Hematopoietic multipotent progenitor cell treated with erythropoietin and hydrocortisone succinate and interleukin-3 and kit ligand, for 6 days (in vitro differentiated cells): ENCODE results near the gene MUL1.

Source experiments
- DNase-seq: peaks from one replicate; pipeline ENCODE4 v3.0.0-alpha.2; 2015

Gene MUL1

DNA sequence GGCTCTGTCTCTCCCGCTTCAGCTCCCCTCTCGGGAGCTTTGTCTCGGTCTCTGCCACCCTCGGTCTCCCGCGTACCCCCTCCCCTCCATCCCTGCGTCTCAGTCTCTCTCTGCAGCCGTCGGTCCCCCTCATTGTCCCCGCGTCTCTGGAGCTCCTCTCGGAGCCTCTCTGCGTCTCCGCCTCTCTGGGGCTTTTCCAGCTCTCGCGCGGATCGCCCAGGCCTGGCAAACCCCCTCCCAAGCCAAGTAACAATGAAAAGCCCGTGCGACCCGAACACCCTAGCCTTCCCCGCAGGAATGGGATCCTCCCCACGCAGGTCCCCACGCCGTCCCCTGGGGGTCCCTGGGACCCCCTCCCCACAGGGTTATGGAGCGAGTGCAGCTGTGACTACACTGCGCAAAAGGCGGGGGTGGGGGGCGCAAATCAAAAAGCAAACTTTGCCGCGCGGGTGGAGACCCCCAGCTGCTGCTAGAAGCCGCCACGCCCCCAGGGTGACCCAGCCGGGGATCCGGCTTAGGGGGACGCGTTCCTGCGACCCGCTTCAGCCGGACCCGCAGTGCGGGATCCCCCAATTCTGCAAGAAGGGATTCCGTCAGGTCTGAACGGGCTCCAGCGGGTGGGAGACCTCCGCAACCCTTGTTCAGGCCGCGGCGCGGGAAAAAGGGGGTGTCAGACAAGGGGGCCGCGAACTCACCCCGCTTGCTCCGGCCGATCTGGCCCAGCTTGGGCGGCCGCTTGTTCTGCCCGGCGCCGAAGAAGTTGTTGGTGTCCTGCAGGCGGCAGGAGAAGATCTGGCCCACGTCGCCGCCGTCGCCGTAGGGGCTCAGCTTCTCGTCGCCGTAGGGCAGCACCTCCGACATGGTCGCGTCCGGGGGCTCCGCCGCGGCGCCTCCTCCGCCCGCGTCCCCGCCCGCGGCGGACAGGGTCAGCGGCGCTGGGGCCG, 23.2 kb downstream of the MUL1 start:
- no peak for DNase-seq

DNA sequence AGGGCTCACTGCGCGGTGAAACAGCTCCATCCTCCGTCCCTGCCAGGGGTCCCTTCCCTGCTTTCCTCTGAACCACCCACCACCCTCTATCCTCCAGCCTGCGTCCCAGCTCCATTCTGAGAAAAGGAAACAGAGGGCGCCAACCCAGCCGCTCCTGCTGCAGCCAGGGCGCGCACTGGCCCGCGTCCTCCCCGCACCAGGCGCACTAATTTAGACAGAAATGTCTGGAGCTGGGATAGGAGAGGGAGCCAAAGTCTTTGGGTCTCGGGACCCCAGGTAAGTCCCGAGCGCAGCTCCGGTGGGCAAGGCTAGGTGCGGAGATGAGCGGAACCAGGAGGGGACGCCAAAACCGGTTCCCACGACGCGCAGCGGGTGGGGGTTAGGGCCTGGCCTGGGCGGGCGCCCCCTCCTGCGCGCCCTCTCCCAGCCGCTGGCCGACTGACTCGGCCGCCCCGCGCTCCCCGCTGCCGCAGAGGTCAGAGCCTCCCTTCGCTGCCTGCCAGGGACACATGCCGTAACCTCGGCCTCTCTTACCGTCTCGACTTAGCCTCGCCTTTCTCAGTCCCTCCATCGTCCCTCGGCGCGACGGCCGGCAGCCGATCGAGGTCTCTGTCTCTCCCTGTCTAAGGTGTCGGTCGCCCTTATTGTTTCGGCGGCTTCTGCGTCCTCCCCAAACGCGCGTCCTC, 24.0 kb downstream of the MUL1 start:
- peak; percentile 18 for DNase-seq

GRCh38 chr1:20483098-20483832, 24.7 kb downstream of the MUL1 start:
- DNase-seq: no peak

GRCh38 chr1:20481643-20482498, 26.1 kb downstream of the MUL1 start:
- no peak for DNase-seq

DNA sequence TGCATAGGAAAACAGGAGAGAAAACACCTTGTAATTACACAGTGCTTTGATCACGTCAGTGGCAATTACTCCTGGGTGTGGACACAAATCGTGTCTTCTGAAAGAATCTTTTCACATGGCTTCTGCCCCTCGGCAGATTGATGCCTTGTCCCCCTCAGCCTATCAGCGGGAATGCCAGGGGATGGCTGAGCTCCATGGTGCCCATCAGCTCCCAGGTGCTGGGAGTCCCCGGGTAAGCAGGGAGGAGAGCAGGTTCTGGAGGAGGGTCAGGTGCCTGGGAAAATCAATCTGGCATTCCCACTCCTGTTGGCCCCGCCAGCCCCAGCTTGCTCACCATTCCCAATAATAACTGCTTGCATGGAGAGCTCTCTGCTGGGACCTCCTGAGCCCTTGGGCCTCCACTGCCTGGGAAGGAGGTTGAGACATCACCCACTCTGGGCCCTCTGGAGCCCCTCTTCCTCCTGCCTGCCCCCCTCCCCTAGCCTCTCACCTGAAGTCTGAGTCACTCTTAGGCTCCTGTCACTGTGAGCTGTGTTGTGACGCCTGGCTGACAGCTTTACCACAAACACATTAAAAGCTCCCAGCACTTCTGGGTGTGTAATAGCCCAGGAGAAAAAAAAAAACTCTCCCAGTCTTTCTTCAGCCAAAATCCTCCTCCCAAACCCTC, 26.9 kb downstream of the MUL1 start:
- no peak for DNase-seq

GRCh38 chr1:20480243-20480944, 27.6 kb downstream of the MUL1 start:
- no peak for DNase-seq

- no peak for DNase-seq
Observed at GRCh38 chr1:20479840-20480239, 28.1 kb downstream of the MUL1 start.

GRCh38 chr1:20478057-20478635, 29.8 kb downstream of the MUL1 start:
- no peak for DNase-seq

DNA sequence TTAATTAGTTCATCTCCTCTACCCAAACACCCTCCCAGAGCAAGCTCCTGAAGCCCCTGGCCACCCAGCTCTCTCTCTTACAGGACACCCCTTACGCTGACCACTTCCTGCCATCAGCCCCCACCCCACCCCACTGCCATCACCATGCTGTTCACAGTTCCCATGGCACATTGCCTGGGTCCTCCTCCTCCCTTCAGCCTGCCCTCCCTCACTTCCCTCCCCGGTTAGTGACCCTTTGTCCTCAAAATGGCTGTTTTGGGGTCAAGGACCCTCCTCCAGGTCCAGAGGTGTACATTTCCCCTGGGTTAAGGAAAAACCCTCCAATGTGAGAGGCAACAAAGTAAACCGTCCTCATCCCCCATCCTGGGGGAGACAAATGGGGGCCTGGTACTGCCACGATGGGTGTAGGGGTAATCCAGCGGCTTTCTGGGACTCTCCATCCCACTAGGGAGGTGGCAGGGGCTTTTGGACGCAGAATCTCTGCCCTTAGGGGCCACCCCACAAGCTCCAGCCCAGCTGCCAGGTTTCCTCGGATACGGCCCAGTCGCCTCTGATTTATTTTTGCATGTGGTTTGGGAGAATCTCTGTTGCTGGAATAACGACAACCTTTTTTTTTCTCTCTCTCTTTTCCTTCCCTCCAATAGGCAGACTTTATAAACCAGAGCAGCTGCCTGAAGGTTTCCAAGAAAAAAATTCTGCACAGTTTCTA, 30.4 kb downstream of the MUL1 start:
- DNase-seq: no peak

DNA sequence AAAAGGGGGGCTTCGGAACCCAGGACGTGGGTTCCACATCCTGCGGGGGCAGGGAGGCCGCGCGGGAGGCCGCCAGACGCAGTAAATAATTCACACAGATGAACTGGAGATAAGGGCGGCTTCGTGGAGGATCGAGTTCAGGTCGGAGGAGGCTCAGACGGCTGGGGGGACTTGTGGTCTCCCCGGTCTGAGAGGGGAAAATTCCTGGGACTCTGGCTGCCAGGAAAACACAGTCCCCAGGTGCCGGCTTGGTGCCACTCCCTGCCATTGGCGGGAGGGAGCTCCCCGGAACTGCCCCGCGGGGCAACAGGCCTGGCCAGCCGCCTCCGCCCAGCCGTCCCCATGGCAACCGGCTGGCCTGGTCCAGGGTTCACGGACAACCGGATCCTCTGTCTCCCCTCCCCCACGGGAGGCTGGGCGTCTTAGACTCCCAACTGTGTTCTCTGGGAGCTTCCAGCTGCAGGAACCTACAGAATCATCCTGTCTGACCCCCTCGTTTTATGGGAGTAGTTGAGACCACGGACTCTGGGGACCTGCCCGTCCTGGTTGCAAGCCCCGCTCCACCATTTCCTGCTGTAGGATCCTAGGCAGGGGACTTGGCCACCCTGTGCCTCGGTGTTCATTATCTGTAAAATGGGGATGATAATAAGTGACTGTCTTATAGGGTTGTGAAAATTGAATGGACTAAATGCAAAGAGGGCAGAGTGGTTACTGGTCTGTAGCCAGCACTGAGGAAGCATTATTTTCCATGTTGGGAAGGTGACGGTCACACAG, 31.5 kb downstream of the MUL1 start:
- DNase-seq: no peak

DNA sequence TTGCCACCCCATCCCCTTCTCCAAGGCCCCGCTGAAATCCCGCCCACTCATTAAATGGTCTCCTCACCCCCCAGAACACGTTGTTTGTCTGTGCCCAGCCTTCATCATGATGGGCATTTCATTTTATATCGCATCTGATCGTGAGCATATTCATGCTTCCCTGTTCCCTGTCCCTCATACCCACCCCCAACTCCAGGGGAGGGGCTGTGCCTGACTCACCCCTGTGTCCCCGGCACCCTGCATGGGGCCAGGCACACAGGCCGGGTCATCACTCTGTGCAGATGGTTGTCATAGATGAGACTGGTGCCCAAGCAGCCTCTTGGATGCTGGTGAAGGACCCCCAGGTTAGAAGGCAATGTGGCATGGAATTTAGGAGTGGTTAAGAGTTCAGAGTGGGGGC, 33.0 kb downstream of the MUL1 start:
- no peak for DNase-seq

GRCh38 chr1:20474333-20474975, 33.5 kb downstream of the MUL1 start:
- no peak for DNase-seq

- no peak for DNase-seq
Observed at GRCh38 chr1:20473894-20474293, 34.1 kb downstream of the MUL1 start.

- DNase-seq: peak; percentile 64
Observed at GRCh38 chr1:20472860-20473711, 34.9 kb downstream of the MUL1 start.

- no peak for DNase-seq
Observed at GRCh38 chr1:20472121-20472520, 35.8 kb downstream of the MUL1 start.

DNA sequence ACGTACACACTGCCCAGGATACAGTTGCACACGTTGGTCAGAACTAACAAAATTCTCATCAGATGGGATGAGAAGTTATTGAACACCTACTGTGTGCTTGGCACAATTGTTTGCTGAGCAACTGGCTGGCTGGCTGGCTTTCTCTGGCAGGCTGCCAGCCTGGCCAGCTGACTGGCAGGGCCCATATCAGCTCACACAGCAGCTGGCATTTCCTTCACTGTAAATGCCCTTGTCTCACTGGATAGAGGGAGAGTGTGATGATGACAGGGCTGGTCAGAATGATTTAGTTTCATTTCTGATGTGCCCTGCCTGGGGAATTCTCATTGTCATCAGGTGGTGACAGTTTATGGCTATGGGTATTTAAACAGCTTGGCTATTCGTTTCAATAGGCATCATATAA, 37.8 kb downstream of the MUL1 start:
- DNase-seq: peak; percentile 26

DNA sequence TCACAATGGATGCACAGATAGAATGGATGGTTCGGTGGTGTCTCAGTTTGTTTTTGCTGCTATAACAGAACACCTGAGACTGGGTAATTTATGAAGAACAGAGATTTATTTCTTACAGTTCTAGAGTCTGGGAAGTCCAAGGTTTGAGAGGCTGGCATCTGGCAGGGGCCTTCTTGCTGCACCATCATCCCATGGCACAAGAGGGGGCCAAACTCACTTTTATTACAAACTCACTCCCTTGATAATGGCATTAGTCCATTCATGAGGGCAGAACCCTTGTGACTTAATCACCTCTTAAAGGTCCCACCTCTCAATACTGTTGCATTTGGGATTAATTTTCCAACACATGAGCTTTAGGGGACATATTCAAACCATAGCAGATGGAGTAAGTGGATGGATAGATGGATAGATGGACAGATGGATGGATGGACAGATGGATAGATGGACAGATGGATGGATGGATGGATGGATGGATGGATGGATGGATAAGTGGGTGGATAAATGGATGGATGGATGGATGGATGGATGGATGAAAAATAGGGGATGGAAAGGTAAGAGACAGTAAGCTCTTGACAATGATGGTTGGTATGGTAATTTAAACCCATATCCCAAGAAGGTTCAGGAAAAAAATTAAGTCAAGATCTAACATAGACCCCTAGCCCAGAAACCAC, 38.4 kb downstream of the MUL1 start:
- no peak for DNase-seq
